H9 (cell line): ENCODE measurements around the gene RAD21L1. TPM values are rescaled to one million over a fixed set of nuclear protein-coding genes. Genes with fewer than 3 reads are reported as not detected.
A peak's percentile ranks its signal among the peaks of the same experiment; 100 is the strongest.

ENCODE experiments used
- DNase-seq: peaks from one replicate; pipeline ENCODE4 v3.0.0-alpha.2; 2017
- H2AFZ ChIP-seq: one replicate; pipeline ENCODE4 v1.6.1; 2013; ENCODE audit warnings: mild to moderate bottlenecking, low read length, control low read depth, moderate library complexity
- H2AK5ac ChIP-seq: 2 replicates; pipeline ENCODE4 v1.6.1; 2013; ENCODE audit warnings: low read length, control low read depth, mixed read lengths; ENCODE audit not compliant: insufficient read length
- H2BK120ac ChIP-seq: one replicate; pipeline ENCODE4 v1.6.1; 2013; ENCODE audit warnings: low read depth, mild to moderate bottlenecking, low read length, control low read depth, inconsistent platforms; ENCODE audit not compliant: poor library complexity, severe bottlenecking
- H2BK12ac ChIP-seq: 2 replicates; pipeline ENCODE4 v1.6.1; 2013; ENCODE audit warnings: low read length, control low read depth, mixed read lengths, low read depth; ENCODE audit not compliant: insufficient read length
- H2BK15ac ChIP-seq: 2 replicates; pipeline ENCODE4 v1.6.1; 2013; ENCODE audit warnings: low read depth, low read length, control low read depth
- H2BK20ac ChIP-seq: one replicate; pipeline ENCODE4 v1.6.1; 2013; ENCODE audit warnings: low read depth, mild to moderate bottlenecking, low read length, control low read depth, inconsistent platforms; ENCODE audit not compliant: poor library complexity, severe bottlenecking
- H2BK5ac ChIP-seq: 2 replicates; pipeline ENCODE4 v1.6.1; 2013; ENCODE audit warnings: low read length, control low read depth, mixed read lengths; ENCODE audit not compliant: insufficient read length
- H3K14ac ChIP-seq: 2 replicates; pipeline ENCODE4 v1.6.1; 2013; ENCODE audit warnings: low read length, control low read depth; ENCODE audit not compliant: insufficient read depth
- H3K18ac ChIP-seq: 2 replicates; pipeline ENCODE4 v1.6.1; 2013; ENCODE audit warnings: low read depth, mild to moderate bottlenecking, mixed read lengths, low read length, control low read depth; ENCODE audit not compliant: insufficient read length
- H3K23ac ChIP-seq: 2 replicates; pipeline ENCODE4 v1.6.1; 2013; ENCODE audit warnings: low read length, control low read depth, mixed read lengths, low read depth; ENCODE audit not compliant: insufficient read length
- H3K23me2 ChIP-seq: 2 replicates; pipeline ENCODE4 v1.6.1; 2013; ENCODE audit warnings: low read depth, mild to moderate bottlenecking, mixed read lengths, low read length, control low read depth; ENCODE audit not compliant: insufficient read length, poor library complexity, severe bottlenecking
- H3K27ac ChIP-seq: 2 replicates; pipeline ENCODE4 v1.5.1; 2013; ENCODE audit warnings: low read length, control low read depth, mixed read lengths, low read depth; ENCODE audit not compliant: insufficient read length
- H3K27me3 ChIP-seq: 2 replicates; pipeline ENCODE4 v1.6.1; 2013; ENCODE audit warnings: low read length, control low read depth, inconsistent platforms; ENCODE audit not compliant: insufficient read depth
- H3K4ac ChIP-seq: 2 replicates; pipeline ENCODE4 v1.6.1; 2013; ENCODE audit warnings: low read depth, mild to moderate bottlenecking, control low read depth, inconsistent platforms, low read length, moderate library complexity
- H3K4me1 ChIP-seq: 2 replicates; pipeline ENCODE4 v1.6.1; 2013; ENCODE audit warnings: low read length, control low read depth, inconsistent platforms; ENCODE audit not compliant: insufficient read depth
- H3K4me2 ChIP-seq: 2 replicates; pipeline ENCODE4 v1.6.1; 2013; ENCODE audit warnings: low read length, control low read depth, mixed read lengths; ENCODE audit not compliant: insufficient read length, insufficient read depth
- H3K56ac ChIP-seq: 2 replicates; pipeline ENCODE4 v1.6.1; 2013; ENCODE audit warnings: low read depth, mild to moderate bottlenecking, mixed read lengths, low read length, control low read depth; ENCODE audit not compliant: insufficient read length
- H3K79me1 ChIP-seq: 2 replicates; pipeline ENCODE4 v1.6.1; 2013; ENCODE audit warnings: low read depth, mild to moderate bottlenecking, moderate library complexity, low read length, control low read depth, inconsistent platforms; ENCODE audit not compliant: insufficient read depth, poor library complexity, severe bottlenecking
- H3K79me2 ChIP-seq: 2 replicates; pipeline ENCODE4 v1.6.1; 2013; ENCODE audit warnings: low read length, control low read depth, inconsistent platforms; ENCODE audit not compliant: insufficient read depth
- H3K9ac ChIP-seq: 2 replicates; pipeline ENCODE4 v1.6.1; 2013; ENCODE audit warnings: low read length, control low read depth, mixed read lengths; ENCODE audit not compliant: insufficient read length; ENCODE audit errors: extremely low read depth
- H3K9me3 ChIP-seq: one replicate; pipeline ENCODE4 v1.6.1; 2013; ENCODE audit warnings: low read depth, low read length, inconsistent platforms; ENCODE audit not compliant: control insufficient read depth
- H3T11ph ChIP-seq: one replicate; pipeline ENCODE4 v1.6.1; 2013; ENCODE audit warnings: mild to moderate bottlenecking, low read length, control low read depth, inconsistent platforms
- H4K20me1 ChIP-seq: one replicate; pipeline ENCODE4 v1.6.1; 2013; ENCODE audit not compliant: control insufficient read depth, insufficient read length, insufficient read depth
- H4K5ac ChIP-seq: 2 replicates; pipeline ENCODE4 v1.6.1; 2013; ENCODE audit warnings: low read depth, mild to moderate bottlenecking, mixed read lengths, low read length, control low read depth; ENCODE audit not compliant: insufficient read length
- H4K8ac ChIP-seq: replicated peaks from 2 replicates; pipeline ENCODE4 v1.6.1; 2013; ENCODE audit warnings: low read length, control low read depth, mixed read lengths, low read depth; ENCODE audit not compliant: insufficient read length
- H4K91ac ChIP-seq: 2 replicates; pipeline ENCODE4 v1.6.1; 2013; ENCODE audit warnings: low read depth, mild to moderate bottlenecking, moderate library complexity, mixed read lengths, low read length, control low read depth; ENCODE audit not compliant: insufficient read length
- H3K27ac Mint-ChIP-seq, 3 experiments: 2 replicates in 2 of 3; 3 replicates in 1 of 3; pipeline ENCODE4 v1.8.0; 2020 to 2021; ENCODE audit warnings: mixed read lengths in 3 of 3, mild to moderate bottlenecking in 1 of 3, moderate library complexity in 1 of 3
- H3K27me3 Mint-ChIP-seq: 2 replicates; pipeline ENCODE4 v1.8.0; 2021; ENCODE audit warnings: low read depth, mild to moderate bottlenecking, moderate library complexity, mixed read lengths
- H3K36me3 Mint-ChIP-seq, 3 experiments: 2 replicates in 2 of 3; 3 replicates in 1 of 3; pipeline ENCODE4 v1.8.0; 2020 to 2021; ENCODE audit warnings: low read depth in 3 of 3, mixed read lengths in 3 of 3; ENCODE audit not compliant: insufficient read depth in 1 of 3
- H3K4me1 Mint-ChIP-seq, 2 experiments: 2 replicates each; pipeline ENCODE4 v1.8.0; 2020; ENCODE audit warnings: mixed read lengths in 2 of 2
- H3K4me3 Mint-ChIP-seq, 2 experiments: 2 replicates in 1 of 2; 3 replicates in 1 of 2; pipeline ENCODE4 v1.8.0; 2020 to 2021; ENCODE audit warnings: mild to moderate bottlenecking in 2 of 2, mixed read lengths in 2 of 2, moderate library complexity in 1 of 2
- H3K9me3 Mint-ChIP-seq, 2 experiments: 2 replicates in 1 of 2; 3 replicates in 1 of 2; pipeline ENCODE4 v1.8.0; 2020; ENCODE audit warnings: mild to moderate bottlenecking in 2 of 2, mixed read lengths in 2 of 2, moderate library complexity in 1 of 2
- CTCF ChIP-seq: fragments of 200-600 bp; sonication (generic); conservative IDR thresholded peaks from 3 replicates; pipeline ENCODE4 v1.8.0; 2021; ENCODE audit warnings: antibody characterized with exemption, mild to moderate bottlenecking
- WGBS: extraction: QIAGEN DNeasy Blood & Tissue Kit; methylation state at CpG from one replicate; pipeline ENCODE4 v1.1.7; 2013; ENCODE audit warnings: missing lambda C conversion rate, low lambda C conversion rate, mixed read lengths; ENCODE audit not compliant: insufficient read length; ENCODE audit errors: extremely low coverage; 5-methylcytosine and 5-hydroxymethylcytosine counted together
- total RNA-seq: library from RNA; stranded (reverse); gene quantifications from 2 replicates; pipeline ENCODE4 v1.2.1, GENCODE V29; 2021

Gene RAD21L1
- total RNA-seq, 1 experiment from 2014 or later: not detected

GRCh38 chr20:1212607-1213396, 13.0 kb upstream of the RAD21L1 start:
- DNase-seq: peak; percentile 84
- Histone ChIP-seq H3K14ac (no peak overlapping the region), H2BK12ac (no peak overlapping the region), H3K18ac (no peak overlapping the region), H2AFZ (peak overlapping the region; percentile 79), H4K5ac (no peak overlapping the region), H3T11ph (no peak overlapping the region), H2BK20ac (no peak overlapping the region), H2BK15ac (no peak overlapping the region), H3K4ac (no peak overlapping the region), H3K4me1 (peaks cover 5% of the 10 kb centered on the region; the same call in 1 of the 2 replicates), H3K9ac (no peak overlapping the region), H4K8ac (no peak overlapping the region), H3K4me2 (no peak overlapping the region), H2BK5ac (no peak overlapping the region), H3K79me2 (no peaks in the 10 kb centered on the region), H3K23me2 (no peaks in the 10 kb centered on the region), H3K9me3 (no peaks in the 10 kb centered on the region), H3K79me1 (no peaks in the 10 kb centered on the region), H2BK120ac (no peak overlapping the region), H3K23ac (no peak overlapping the region), H2AK5ac (no peak overlapping the region), H3K27ac (no peak overlapping the region), H4K91ac (no peak overlapping the region), H3K27me3 (no peaks in the 10 kb centered on the region), H3K56ac (no peak overlapping the region), H4K20me1 (no peaks in the 10 kb centered on the region)
- H3K4me3 Mint-ChIP-seq: no peak overlapping the region
- peaks cover 40% of the 10 kb centered on the region for H3K27me3 Mint-ChIP-seq
- peaks cover 0 to 5% (median 1%) of the 10 kb centered on the region in 3 experiments; a peak in 2 of 7 replicates for H3K36me3 Mint-ChIP-seq
- H3K27ac Mint-ChIP-seq: 0 out of 7 replicates have a peak overlapping the region, but pooled peaks of 1 of the 3 experiments have one; percentile 29
- peaks cover 34 to 39% of the 10 kb centered on the region in 2 experiments for H3K4me1 Mint-ChIP-seq
- WGBS: no CpG with 5 or more reads among the region's 21 CpGs
- TF ChIP-seq CTCF: peak; percentile 91
- H3K9me3 Mint-ChIP-seq: peaks cover 5 to 11% of the 10 kb centered on the region in 2 experiments
